ENCODE results near the gene SLC10A4.
"Not testable (repeated sequence)": the region's sequence is repeated elsewhere in the genome, so short reads cannot be mapped to it uniquely, and the experiment has no call there.

SLC10A4 gene

DNA sequence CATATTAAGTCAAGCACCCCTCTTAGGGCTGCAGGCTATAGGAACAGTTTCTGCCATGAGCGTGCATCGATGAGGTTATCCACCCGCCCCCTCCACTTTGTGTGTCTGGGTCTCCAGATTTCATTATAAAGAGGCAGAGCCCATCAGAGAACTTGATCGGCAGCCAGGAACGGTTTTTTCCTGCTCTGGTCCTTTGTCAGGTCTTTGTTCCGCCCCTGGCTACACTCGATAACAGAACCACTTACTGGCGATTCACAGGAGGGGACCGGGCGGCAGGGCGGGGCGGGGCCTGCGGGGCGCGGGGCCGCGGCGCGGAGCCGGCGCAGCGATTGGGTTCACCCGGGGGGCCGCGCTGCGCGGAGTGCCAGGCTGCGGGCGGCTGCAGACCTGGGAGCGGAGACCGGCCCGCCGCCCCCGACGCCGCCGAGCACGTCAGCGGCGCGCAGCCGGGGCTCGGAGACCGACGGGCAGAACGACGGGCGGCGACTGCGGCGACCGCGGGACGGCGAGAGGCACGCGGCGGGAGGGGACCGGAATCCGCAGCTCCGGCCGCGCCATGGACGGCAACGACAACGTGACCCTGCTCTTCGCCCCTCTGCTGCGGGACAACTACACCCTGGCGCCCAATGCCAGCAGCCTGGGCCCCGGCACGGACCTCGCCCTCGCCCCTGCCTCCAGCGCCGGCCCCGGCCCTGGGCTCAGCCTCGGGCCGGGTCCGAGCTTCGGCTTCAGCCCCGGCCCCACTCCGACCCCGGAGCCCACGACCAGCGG is at the start of gene SLC10A4:
TSS of gene SLC10A4 (plus strand) at position 338 of the 771 bp plus-strand sequence. CDS start at position 557, 219 bp downstream.
- no peak for DNase-seq (ENCODE audit: low read depth in 2 of 2)

GRCh38 chr4:48436318-48436717 is 46.8 kb upstream of the SLC10A4 start:
- DNase-seq (ENCODE audit: low read depth in 2 of 2), result no peak

GRCh38 chr4:48439988-48440387 is 43.2 kb upstream of the SLC10A4 start:
- no peak for DNase-seq (ENCODE audit: low read depth in 2 of 2)

DNA sequence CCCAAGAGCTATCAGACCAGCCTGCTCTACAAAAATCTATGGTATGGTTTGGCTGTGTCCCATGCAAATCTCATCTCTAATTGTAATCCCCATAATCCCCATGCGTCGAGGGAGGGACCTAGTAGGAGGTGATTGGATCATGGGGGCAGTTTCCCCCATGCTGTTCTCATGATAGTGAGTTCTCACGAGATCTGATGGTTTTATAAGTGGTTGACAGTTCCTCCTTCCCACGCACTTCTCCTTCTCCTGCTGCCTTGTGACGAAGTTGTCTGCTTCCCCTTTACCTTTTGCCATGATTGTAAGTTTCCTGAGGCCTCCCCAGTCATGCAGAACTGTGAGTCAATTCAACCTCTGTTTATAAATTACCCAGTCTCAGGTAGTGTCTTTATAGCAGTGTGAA is 42.2 kb upstream of the SLC10A4 start:
- DNase-seq (ENCODE audit: low read depth in 2 of 2), result not testable (repeated sequence)

- no peak for DNase-seq (ENCODE audit: low read depth in 2 of 2)
These were observed 37.4 kb upstream of the SLC10A4 start for GRCh38 chr4:48445704-48446103.

DNA sequence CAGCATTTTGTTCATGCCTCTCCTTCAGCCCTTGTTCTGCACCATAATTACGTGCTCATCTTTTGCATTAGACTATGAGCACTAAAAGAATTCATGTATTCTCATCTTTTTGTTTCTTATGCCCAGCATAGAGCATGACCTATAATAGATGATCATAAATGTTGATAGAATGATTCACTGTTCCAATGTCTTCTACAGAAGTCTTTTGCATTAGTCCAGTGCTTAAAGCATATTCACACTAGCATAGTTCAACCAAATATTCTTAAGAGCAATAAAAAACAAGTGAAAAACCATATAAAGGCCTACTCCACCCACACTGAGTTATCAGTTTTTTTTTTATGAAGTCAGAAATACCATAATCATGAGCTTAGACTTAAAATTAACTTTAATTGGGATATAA is 36.5 kb upstream of the SLC10A4 start:
- DNase-seq (ENCODE audit: low read depth in 2 of 2), result no peak

DNA sequence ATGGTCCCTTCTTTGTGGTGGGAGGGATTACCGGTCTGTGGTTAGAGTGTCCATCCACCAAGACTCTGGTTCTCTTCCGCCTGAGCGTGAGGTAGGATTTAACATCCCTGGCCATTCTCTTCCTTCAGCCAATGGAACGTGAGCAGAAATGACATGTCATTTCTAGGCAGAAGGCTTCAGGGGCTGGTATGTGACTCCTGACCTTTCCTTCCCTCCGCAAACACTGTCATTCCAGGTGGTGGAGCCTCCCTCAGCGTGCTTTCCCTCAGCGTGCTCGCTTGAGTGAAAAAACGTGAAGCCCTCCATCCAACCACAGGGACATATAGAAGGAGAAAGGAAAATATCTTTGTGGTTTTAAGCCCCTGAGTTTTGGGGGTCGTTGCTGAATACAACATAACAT is 34.0 kb upstream of the SLC10A4 start:
- no peak for DNase-seq (ENCODE audit: low read depth in 2 of 2)

DNA sequence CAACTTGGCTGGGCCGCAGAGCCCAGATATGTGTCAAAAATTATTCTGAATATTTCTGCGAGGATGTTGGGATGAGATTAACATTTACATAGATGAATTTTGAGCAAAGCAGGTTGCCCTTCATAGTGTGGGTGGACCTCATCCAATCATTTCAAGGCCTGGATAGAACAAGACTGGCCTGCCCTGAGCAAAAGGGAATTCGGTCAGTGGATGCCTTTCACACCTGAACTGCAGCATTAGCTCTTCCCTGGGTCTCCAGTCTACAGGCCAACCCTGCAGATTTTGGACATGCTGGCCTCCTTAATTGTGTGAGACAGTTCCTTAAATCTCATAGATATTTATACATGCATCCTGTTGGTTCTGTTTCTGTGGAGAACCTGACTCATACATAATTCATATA is 32.4 kb upstream of the SLC10A4 start:
- DNase-seq (ENCODE audit: low read depth in 2 of 2), result no peak

- not testable (repeated sequence) for DNase-seq (ENCODE audit: low read depth in 2 of 2)
These were observed 31.5 kb upstream of the SLC10A4 start for GRCh38 chr4:48451656-48452055.

GRCh38 chr4:48454591-48454990 is 28.6 kb upstream of the SLC10A4 start:
- no peak for DNase-seq (ENCODE audit: low read depth in 2 of 2)

GRCh38 chr4:48461000-48461399 is 22.1 kb upstream of the SLC10A4 start:
- DNase-seq (ENCODE audit: low read depth in 2 of 2), result no peak

- DNase-seq (ENCODE audit: low read depth in 2 of 2), result no peak
These were observed 20.8 kb upstream of the SLC10A4 start for GRCh38 chr4:48462363-48462762.

- no peak for DNase-seq (ENCODE audit: low read depth in 2 of 2)
These were observed 15.7 kb upstream of the SLC10A4 start for GRCh38 chr4:48467442-48467841.

GRCh38 chr4:48467891-48468290 is 15.3 kb upstream of the SLC10A4 start:
- DNase-seq (ENCODE audit: low read depth in 2 of 2), result no peak

GRCh38 chr4:48470137-48470536 is 13.0 kb upstream of the SLC10A4 start:
- no peak for DNase-seq (ENCODE audit: low read depth in 2 of 2)

DNA sequence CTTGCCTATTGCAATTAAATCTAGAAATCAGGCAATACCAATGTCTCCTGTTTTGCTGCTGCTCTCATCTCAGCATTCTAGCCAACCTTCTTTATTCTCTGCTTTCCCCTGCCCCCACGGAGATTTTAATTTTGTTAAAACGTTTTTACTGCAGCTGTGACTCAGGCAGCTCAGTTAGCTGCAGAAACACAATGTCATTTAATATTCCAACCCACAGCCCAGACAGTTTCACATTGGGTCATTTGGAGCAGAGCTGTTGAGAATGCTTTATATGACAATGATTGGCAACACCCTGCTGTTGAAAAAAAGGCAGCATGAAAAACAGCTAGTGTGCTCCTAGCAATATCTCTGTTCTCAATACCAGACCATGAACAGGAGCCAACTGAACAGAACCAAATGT is 12.6 kb upstream of the SLC10A4 start:
- no peak for DNase-seq (ENCODE audit: low read depth in 2 of 2)

GRCh38 chr4:48472794-48473193 is 10.3 kb upstream of the SLC10A4 start:
- DNase-seq (ENCODE audit: low read depth in 2 of 2), result no peak

DNA sequence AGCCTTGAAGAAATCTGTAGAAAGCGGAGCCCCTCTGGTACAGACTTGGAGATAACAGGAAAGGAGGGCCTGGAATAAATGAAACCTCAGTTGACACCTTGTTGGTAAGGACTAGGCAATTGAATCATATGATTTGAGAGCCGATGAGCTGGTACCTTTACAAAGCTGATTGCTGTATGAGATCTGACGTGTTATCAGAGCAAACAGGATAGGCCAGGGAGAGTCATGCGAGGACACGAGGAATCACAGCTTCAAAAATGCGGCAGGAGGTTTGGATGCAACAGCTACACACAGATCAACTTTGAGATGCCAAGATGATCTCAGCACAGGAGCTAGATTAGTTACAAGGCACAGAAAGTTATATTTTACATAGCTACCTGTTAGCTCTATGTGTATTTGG is 7.4 kb upstream of the SLC10A4 start:
- no peak for DNase-seq (ENCODE audit: low read depth in 2 of 2)

DNA sequence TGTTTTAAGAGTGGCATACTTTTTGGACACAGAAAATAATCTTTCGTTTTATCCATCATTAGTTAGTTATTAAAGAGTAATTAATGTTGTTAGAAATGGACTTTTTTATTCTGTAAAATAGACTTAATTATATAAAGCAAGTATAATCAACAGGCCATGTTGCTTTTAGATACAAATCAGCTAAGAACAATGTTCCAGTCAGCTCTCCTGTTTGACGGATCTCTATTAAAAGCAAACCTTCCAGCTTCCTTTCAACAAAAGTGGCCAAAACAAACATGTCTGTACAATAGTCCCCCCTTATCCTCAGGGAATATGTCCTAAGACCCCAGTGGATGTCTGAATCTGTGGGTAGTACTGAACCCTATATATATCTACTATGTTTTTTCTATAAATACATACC is 4.9 kb upstream of the SLC10A4 start:
- DNase-seq (ENCODE audit: low read depth in 2 of 2), result no peak

GRCh38 chr4:48481581-48481980 is 1.6 kb upstream of the SLC10A4 start:
- DNase-seq (ENCODE audit: low read depth in 2 of 2), result no peak

GRCh38 chr4:48483777-48484493 is 792 bp downstream of the SLC10A4 start:
- DNase-seq (ENCODE audit: low read depth in 2 of 2), result no peak

GRCh38 chr4:48484494-48485168 is 1.5 kb downstream of the SLC10A4 start:
- no peak for DNase-seq (ENCODE audit: low read depth in 2 of 2)

- no peak for DNase-seq (ENCODE audit: low read depth in 2 of 2)
These were observed 6.5 kb downstream of the SLC10A4 start for GRCh38 chr4:48489683-48490011.

All from stimulated activated CD8-positive, alpha-beta memory T cell treated with anti-CD3 and anti-CD28 coated beads, Interleukin-7, amount 100 ng/mL, for 1 hour (primary cell).